B cell (primary cell): ENCODE data around the gene ELAVL2.

Experiments used
- EZH2 ChIP-seq: IDR thresholded peaks from 2 replicates; pipeline ENCODE4 v1.6.1; 2012; ENCODE audit warnings: borderline replicate concordance, low read depth, mild to moderate bottlenecking, moderate library complexity, low read length; ENCODE audit not compliant: insufficient read depth, poor library complexity, severe bottlenecking
- TF ChIP-seq, protein P1 (sequence below): fragments of 200-600 bp; IDR thresholded peaks from one replicate; pipeline ENCODE4 v1.8.0; 2022; ENCODE audit warnings: antibody characterized with exemption, mild to moderate bottlenecking

DNA sequence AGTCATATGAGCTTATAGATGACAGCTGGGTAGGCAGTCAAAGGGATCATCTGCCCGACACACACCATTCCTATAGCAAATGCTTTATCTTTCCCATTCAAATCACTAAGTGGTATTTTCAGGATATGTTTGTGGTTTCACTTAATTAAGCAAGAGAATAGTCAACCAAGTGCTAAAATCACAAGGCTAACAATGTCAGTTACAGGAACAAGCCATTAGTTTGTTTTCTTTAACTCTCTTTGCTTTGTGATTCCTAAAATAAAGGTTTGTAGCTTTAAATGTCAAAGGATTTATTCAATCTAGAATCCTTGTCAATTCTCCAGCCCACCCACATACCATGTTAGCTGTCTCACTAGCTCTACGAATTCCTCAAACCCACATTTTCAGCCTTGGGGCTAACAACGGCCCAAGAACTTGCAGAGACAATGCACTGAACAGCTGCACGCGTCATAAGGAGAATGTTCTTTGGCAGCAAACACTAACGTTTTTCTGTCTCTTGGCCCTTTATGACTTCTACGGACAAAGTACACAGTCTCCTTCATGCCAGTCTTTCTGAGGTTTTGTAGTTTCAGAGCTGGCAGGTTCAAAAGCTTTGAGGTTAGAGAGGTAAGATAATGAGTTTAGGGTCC, 56.6 kb downstream of the ELAVL2 start:
- TF ChIP-seq, protein P1, sequence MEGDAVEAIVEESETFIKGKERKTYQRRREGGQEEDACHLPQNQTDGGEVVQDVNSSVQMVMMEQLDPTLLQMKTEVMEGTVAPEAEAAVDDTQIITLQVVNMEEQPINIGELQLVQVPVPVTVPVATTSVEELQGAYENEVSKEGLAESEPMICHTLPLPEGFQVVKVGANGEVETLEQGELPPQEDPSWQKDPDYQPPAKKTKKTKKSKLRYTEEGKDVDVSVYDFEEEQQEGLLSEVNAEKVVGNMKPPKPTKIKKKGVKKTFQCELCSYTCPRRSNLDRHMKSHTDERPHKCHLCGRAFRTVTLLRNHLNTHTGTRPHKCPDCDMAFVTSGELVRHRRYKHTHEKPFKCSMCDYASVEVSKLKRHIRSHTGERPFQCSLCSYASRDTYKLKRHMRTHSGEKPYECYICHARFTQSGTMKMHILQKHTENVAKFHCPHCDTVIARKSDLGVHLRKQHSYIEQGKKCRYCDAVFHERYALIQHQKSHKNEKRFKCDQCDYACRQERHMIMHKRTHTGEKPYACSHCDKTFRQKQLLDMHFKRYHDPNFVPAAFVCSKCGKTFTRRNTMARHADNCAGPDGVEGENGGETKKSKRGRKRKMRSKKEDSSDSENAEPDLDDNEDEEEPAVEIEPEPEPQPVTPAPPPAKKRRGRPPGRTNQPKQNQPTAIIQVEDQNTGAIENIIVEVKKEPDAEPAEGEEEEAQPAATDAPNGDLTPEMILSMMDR, result no peak
- TF ChIP-seq EZH2, result no peak
